Upper lobe of left lung (tissue), 4 donors: ENCODE data around the gene CARS2.

Source experiments
- EP300 ChIP-seq, 4 donors: sonication (generic); formaldehyde crosslinking; IDR thresholded peaks; one replicate each; pipeline ENCODE4 v1.5.1; 2017; ENCODE audit warnings: antibody characterized with exemption in 4 of 4, control low read depth in 2 of 4
- POLR2A ChIP-seq, 4 donors: fragments of 450-650 bp; IDR thresholded peaks; one replicate each; pipeline ENCODE4 v1.5.1; 2016 to 2017; ENCODE audit warnings: antibody characterized with exemption in 4 of 4, mild to moderate bottlenecking in 2 of 4
- TF ChIP-seq, protein P1 (sequence below), 6 experiments: fragments of 450-650 bp in 4 of 6; fragments of 200-600 bp in 2 of 6; sonication (generic) in 2 of 6; IDR thresholded peaks; one replicate each; pipeline ENCODE4 v1.5.1; 2016 to 2019; ENCODE audit warnings: antibody characterized with exemption in 6 of 6

- TF ChIP-seq, protein P1, sequence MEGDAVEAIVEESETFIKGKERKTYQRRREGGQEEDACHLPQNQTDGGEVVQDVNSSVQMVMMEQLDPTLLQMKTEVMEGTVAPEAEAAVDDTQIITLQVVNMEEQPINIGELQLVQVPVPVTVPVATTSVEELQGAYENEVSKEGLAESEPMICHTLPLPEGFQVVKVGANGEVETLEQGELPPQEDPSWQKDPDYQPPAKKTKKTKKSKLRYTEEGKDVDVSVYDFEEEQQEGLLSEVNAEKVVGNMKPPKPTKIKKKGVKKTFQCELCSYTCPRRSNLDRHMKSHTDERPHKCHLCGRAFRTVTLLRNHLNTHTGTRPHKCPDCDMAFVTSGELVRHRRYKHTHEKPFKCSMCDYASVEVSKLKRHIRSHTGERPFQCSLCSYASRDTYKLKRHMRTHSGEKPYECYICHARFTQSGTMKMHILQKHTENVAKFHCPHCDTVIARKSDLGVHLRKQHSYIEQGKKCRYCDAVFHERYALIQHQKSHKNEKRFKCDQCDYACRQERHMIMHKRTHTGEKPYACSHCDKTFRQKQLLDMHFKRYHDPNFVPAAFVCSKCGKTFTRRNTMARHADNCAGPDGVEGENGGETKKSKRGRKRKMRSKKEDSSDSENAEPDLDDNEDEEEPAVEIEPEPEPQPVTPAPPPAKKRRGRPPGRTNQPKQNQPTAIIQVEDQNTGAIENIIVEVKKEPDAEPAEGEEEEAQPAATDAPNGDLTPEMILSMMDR (IDR thresholded peaks at IDR 0.05): no peak
- no peak for TF ChIP-seq EP300 (IDR thresholded peaks at IDR 0.05)
- TF ChIP-seq POLR2A (IDR thresholded peaks at IDR 0.05): no peak
Observed at GRCh38 chr13:110626521-110626920, 79.4 kb downstream of the CARS2 start.
